Measurements from ENCODE around the gene DET1. TPM values are rescaled to one million over a fixed set of nuclear protein-coding genes. Genes with fewer than 3 reads are reported as not detected.
A peak's percentile ranks its signal among the peaks of the same experiment; 100 is the strongest.

DET1 gene
- total and polyA plus RNA-seq, 2 of the 13 experiments (the other 11 are each of a cell fraction or from before 2014, with no cell fraction given) = 2.2 to 4.2 TPM

DNA sequence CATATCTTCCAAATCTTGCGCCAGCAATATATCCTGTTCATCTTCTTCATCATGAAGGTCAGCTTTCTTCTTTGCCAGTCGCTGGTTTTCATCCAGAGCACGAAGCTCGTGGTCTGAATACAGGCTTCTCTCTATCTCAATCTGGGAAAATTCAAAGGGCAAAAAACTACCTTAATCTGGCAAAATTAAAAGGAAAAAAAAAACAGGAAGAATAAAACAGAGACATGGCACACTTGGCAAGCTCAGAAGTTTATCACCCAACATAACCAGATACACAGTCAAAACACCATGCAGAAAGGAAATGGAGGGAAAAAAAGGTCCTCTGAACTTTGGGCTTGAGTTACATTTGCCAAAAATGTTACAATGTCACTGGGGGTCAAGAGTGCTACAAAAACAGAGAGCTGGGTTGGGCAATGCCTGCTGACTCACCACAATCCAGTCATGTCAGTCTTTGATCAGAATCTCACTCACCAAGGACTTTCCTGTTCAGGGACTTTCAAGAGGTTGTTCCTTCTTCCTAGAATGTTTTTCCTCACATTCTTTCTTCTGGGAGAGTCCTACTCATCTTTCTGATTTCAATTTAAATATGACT, 80.8 kb downstream of the DET1 start (continued):
- TF ChIP-seq, protein P1, sequence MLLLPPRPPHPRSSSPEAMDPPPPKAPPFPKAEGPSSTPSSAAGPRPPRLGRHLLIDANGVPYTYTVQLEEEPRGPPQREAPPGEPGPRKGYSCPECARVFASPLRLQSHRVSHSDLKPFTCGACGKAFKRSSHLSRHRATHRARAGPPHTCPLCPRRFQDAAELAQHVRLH (CRISPR knock-in tag; IDR thresholded peaks at IDR 0.05; ENCODE audit: borderline replicate concordance, low read depth) = 0 out of 2 replicates have a peak, but pooled peaks have one; percentile 36
- TF ChIP-seq PTBP1 (IDR thresholded peaks at IDR 0.05; ENCODE audit: low read depth, low read length, poor library complexity, severe bottlenecking) = no peak
- peak; percentile 94 for TF ChIP-seq NCOA2 (CRISPR knock-in tag; IDR thresholded peaks at IDR 0.05)
- no peak for TF ChIP-seq RARG (CRISPR knock-in tag; IDR thresholded peaks at IDR 0.05; ENCODE audit: low read depth)
- peak; percentile 60 for TF ChIP-seq ASH2L (IDR thresholded peaks at IDR 0.05; ENCODE audit: insufficient read length, low read depth, low read length)
- TF ChIP-seq RARA (CRISPR knock-in tag; IDR thresholded peaks at IDR 0.05) = peak; percentile 94
- TF ChIP-seq EED (CRISPR knock-in tag; IDR thresholded peaks at IDR 0.05) = no peak
- no peak for TF ChIP-seq CHCHD3 (CRISPR knock-in tag; IDR thresholded peaks at IDR 0.05)
- no peak for TF ChIP-seq ZNF33A (CRISPR knock-in tag; IDR thresholded peaks at IDR 0.05; ENCODE audit: borderline replicate concordance)
- TF ChIP-seq ZBTB21 (CRISPR knock-in tag; IDR thresholded peaks at IDR 0.05) = no peak
- no peak for TF ChIP-seq ZNF615 (CRISPR knock-in tag; IDR thresholded peaks at IDR 0.05; ENCODE audit: borderline replicate concordance)
- TF ChIP-seq, protein P2, sequence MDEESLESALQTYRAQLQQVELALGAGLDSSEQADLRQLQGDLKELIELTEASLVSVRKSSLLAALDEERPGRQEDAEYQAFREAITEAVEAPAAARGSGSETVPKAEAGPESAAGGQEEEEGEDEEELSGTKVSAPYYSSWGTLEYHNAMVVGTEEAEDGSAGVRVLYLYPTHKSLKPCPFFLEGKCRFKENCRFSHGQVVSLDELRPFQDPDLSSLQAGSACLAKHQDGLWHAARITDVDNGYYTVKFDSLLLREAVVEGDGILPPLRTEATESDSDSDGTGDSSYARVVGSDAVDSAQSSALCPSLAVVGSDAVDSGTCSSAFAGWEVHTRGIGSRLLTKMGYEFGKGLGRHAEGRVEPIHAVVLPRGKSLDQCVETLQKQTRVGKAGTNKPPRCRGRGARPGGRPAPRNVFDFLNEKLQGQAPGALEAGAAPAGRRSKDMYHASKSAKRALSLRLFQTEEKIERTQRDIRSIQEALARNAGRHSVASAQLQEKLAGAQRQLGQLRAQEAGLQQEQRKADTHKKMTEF (CRISPR knock-in tag; IDR thresholded peaks at IDR 0.05) = peak; percentile 88
- peak; percentile 55; the same call in 1 of the 2 replicates for TF ChIP-seq MIXL1 (CRISPR knock-in tag; IDR thresholded peaks at IDR 0.05)
